ENCODE data around the gene MPRIP.
"Not testable (repeated sequence)": the region's sequence is repeated elsewhere in the genome, so short reads cannot be mapped to it uniquely, and the experiment has no call there.

Gene MPRIP

DNA sequence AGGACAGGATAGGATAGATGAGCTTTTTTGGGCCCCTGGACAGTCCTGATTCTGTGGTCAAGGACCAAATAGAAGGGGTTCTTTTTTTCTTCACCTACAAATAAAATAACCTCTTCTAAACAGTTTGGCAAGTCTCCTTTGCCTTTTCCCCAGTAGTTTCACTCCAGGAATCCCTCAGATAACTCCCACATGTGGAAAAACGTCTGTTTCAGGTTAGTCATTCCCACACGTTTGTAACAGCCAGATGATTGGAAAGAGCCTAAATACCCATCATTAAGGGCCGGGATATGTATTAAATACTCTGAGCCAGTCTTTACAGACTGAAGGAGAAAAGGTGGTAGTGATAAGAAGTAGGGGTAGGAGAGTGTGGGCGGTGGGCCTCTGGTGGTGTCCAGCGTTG is 105.6 kb downstream of the MPRIP start:
- DNase-seq (no peak), ATAC-seq (no peak)

DNA sequence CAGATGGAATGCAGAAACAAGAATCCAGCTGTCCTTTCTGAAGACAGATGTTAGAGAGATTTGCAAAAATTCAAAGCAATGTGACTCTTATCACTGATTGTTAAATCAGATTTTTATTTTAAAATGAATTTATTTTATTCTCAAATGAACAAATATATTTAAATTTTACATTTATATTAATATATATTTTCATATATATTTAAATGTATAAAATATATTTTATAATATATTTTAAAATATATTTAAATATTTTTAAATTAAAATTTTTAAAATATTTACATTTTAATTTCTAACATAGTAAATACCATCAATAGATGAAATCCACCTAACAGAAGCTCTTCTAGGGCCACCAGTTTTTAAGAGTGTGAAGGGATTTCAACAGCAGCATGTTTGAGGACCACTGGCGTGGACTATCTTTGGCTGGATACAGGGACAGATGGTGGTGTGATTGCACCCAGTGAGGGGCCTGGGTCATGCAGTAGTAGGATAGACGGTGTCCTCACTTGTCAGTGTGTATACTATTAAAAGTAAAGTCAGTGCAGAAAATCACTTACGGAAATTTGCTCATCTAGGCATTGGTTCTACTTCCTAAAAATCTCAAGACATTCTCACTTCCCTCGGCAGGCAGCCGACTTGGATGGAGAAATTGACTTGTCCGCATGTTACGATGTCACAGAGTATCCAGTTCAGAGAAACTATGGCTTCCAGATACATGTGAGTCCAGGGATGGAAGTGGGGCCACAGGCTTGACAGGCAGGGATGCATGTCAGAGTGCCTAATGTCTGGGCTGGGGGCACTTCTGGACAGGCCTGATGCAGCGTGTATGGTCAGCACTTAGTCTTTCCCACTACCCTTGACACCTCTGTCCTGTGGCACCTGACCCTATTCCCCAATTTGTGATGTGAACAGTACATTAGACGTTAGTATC is 107.5 kb downstream of the MPRIP start:
- DNase-seq: no peak
- ATAC-seq: no peak

DNA sequence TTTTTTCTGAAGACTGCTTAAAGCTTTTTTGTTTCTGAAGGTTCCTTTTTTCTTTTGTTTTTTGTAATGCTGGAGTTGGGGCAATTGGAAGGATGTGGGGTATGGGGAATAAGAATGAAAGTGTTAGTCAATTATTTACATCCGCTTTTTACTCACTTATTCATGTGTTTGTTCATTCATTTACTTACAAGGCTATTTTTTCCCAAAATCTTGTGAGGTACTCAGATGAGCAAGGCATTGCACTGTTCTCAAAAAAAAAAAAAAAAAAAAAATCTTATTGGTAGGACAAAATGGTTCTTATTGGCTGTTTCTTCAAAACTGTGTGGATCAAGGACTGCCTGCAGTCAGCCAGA is 108.2 kb downstream of the MPRIP start:
- DNase-seq: no peak
- ATAC-seq: no peak

DNA sequence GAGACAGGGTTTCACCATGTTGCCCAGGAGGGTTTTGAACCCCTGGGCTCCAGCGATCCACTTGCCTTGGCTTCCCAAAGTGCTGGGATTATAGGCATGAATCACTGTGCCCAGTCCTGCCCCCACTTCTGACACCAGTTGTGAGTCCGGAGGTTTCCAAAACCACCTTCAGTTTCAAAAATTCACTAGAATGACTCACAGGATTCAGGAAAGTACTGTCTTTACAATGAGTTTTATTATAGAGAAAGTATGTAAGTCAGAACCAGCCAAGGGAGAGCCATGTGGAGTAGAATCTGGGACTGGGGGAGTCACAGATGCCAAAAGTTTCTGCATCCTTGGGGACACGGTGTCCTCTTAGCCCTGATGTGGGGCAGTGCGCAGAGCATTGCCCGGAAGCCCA is 108.8 kb downstream of the MPRIP start:
- ATAC-seq: peak; percentile 33
- no peak for DNase-seq

DNA sequence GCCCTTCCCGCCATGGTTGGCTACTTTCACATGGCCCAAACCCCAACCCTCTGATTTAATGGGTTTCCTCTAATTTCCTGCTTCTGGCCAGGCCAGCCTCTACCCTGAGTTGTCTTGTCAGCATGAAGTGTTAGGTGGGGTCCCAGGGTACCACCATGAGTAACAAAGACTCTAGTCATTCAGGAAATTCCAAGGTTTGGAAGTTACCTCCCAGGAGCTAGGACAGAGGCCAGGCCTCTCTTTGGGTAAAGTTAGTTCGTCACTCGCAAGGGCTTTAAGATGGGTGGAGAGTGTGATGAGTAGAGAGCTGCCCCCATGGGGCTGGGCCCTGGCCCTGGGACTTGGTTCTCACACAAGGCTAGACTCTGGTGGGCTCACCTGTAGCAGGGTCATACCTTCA is 109.3 kb downstream of the MPRIP start:
- DNase-seq (no peak), ATAC-seq (peak; percentile 17)

DNA sequence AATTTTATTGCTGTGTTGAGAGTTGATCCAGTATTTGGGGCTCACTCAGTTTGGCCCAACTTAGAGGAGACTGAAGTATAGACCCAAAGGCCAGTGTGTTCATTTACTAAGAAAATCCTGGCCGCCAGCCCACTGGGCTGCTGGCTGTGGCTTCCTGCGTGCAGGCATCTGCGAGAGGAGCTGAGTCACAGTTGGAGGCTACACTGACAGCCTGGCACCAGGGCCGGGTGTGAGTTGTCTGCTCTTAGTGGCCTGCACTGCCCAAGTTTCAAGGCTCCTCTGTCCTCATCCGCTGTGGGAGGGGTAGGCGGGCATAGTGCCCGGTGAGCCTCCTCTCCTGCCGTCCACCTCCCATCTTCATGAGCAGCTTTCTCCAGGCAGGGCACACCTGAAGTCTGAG is 109.7 kb downstream of the MPRIP start:
- ATAC-seq: peak; percentile 63
- peak; percentile 26 for DNase-seq

DNA sequence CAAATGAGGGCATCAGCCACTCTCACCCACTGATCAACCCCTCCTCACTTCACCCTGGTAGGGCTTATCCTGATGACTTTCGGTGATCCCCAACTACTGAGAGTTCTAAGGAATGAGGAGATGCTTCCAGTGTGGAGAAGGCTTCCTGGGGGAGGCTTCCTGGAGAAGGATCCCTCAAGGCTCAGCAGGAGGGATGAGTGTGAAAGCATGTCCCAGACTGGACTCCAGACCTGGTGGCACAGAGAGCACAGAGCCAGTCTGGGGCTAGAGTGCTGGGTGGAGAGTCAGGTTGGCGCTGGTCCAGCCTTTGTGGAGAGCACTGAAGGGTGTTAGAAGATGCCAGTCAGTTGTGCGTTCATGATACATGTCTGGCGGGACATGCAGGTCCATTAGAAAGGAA is 110.1 kb downstream of the MPRIP start:
- no peak for DNase-seq
- no peak for ATAC-seq

DNA sequence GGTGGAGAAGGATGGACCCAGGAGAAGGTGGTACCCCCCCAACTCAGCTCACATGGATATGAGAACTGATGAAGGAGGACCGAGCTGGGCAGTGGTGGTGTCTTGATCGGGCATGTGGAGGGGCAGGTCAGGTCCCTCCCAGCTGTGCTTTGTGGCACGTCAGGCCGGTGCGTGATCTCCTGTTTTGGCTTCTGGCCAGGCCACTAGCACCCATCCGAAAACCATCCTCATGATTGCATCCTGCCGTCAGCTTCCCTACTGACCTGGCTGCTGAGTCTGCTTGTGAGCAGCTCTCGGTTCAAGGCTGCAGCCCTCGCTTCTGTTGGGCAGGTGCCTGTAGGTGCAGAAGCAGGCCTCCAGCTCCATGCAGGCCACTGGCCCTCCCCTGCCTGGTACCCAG is 110.8 kb downstream of the MPRIP start:
- no peak for DNase-seq
- ATAC-seq: no peak

DNA sequence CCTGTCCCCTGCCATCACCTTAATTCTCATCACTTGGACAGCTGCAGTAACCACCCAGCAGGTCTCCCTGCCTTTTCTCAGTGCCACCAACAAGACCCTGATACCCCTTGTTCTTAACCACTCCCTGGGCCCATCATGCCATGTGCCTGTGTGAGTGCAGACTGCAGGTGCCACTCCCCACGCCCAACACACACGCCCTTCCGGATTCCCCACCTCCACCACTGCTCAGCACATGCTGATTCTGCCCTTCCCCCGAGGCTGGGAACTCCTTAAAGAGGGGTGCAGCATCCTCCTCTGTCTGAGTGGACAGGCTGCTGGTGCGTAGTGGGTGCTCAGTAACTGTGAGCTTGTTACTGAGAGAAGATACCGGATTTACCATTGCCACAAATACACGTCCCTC is 111.5 kb downstream of the MPRIP start:
- ATAC-seq: no peak
- no peak for DNase-seq

DNA sequence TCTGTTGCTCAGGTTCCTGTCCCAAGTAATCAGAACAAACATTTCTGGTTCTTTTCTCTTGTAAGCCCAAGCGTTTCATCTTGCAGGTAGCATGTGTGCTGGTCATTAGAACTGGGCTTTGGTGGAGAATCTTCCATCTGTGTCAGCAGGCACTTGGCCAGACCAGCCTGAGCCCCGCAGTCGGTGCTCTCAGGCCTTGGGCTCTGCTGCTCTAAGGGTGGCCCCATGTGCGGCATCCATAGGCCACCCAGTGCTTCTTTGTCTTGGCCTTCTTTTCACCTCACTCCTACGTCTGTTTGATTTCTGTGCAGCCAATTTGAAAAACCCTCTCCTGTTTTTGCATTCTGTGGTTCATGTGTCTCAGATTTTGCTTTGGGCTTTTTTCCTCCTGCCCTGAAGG is 112.3 kb downstream of the MPRIP start:
- DNase-seq: no peak
- no peak for ATAC-seq

DNA sequence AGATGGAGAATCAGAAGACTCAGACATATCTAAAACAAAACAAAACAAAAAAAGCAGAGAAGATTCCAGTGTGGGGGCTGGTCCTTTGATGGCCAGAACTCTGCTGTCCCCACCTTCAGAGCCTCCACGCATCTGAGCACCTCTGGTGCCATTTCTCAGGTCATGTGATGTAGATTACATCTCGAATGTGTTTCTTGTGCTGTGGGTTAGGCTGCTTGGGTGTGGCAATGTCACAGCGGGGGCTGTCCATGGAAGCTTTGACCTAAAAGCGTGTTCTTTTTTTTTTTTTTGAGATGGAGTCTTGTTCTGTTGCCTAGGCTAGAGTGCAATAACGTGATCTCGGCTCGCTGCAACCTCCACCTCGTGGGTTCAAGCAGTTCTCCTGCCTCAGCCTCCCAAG is 112.7 kb downstream of the MPRIP start:
- DNase-seq: no peak
- ATAC-seq: no peak

DNA sequence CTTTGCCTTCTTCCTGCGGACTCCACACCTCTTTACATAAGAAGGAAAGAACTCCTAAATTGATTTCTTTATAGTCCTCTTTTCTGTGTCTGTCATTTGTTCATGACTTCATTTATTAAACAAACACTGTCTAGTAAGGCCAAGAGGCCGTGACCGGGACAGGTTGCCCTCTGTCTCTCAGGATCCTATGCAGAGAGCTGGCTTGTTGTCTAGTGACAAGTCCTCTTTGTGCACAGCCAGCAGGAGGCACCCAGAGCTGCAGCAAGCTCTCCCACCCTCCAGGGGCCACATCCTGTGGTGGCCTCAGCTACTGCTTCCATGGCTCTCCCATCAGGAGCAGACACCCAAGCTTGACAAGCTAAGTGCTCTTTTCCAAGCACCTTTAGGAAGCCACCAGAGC is 113.3 kb downstream of the MPRIP start:
- ATAC-seq (no peak), DNase-seq (no peak)

DNA sequence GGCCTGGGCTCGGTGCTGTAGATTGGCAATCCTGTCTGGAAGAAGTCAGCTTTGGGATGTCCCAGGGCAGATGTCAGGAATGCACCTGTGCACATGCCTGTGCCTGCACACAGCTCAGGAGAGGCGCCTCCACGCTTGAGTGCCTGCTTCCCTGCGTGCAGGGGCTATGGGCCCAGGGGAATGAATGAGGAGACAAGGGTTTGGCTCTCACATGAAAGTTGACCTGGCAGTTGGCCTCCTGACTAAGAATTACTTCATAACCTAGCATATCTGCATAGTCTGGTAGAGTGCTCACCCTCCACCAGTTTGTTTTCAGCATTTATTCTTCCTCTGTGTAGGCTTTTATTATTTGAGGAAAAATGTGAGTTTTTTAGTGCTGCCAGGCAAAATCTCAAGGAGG is 113.8 kb downstream of the MPRIP start:
- ATAC-seq (no peak), DNase-seq (no peak)

DNA sequence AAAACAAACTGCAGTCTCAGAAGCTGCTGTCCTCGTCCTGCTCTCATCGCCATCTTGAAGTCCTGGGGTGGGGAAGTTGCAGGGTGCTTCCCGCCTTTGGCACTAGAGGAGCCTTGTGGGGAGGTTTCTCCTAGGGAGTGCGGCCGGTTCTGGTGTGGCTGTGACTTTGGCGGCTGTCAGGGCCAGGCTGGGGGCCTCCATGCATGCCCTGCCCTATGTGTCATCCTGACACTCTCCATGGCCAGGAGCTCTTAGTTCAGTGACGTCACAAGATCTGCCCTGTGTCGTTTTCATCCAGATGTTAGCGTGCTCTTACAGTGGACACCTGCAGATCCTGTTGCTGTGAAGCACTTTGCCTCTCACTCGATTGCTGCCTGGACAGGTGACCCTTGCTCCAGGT is 114.3 kb downstream of the MPRIP start:
- ATAC-seq: no peak
- DNase-seq: no peak

DNA sequence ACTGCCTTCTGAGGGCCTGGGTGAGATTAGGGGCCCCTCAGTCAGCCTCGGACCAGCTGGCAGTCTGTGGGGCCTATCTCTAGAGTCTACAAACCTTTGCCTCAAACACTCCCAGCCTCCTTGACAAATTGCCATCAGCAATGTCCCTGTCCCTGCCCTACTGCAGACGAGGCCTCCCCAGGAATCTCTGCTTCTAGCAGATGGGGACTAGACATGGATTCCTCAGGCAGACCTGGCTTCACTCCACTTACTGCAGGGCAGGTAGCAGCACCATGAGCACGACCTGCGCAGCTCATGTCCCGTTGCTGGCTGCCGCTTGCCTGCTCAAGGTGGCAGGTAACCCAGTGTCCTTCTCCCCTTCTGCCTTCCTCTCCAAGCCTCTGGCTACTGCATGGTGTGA is 114.8 kb downstream of the MPRIP start:
- ATAC-seq (no peak), DNase-seq (no peak)

DNA sequence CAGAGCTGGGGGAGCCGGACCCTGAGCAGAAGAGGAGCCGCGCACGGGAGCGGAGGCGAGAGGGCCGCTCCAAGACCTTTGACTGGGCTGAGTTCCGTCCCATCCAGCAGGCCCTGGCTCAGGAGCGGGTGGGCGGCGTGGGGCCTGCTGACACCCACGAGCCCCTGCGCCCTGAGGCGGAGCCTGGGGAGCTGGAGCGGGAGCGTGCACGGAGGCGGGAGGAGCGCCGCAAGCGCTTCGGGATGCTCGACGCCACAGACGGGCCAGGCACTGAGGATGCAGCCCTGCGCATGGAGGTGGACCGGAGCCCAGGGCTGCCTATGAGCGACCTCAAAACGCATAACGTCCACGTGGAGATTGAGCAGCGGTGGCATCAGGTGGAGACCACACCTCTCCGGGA is 116.2 kb downstream of the MPRIP start:
- not testable (repeated sequence) for DNase-seq, ATAC-seq

DNA sequence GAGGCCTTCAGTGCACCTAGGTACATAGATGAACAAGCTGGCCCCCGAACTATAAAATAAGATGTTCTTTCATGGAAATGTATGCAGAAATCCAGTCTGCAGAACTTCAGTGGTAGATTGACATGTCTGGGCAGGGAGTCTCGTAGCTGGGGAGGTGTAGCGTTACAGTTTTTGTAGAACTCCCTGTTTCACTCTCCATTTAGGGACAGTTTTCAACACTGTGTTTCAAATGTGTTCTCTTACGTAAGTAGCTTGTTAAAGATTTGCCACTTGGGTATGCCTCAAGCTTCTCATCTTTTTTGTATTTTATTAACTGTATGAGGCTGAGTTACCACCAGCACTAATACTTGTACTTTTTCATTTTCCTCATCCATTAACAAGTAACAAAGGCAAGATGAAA is 117.3 kb downstream of the MPRIP start:
- no peak for DNase-seq

DNA sequence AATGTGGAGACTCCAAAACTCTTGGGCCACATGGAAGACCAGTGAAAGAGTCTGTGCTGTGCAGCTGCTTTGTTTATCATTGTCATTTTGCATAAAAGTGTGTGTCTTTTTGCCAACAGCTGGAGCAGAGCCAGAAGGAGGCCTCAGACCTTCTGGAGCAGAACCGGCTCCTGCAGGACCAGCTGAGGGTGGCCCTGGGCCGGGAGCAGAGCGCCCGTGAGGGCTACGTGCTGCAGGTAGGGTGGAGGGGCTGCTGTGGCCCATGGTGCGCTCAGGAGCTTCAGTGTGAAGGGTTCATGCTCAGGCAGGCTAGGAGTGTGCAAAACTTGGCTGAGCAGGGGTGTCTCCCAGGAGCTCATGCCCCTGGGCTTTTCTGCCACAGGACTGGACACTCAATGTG is 118.9 kb downstream of the MPRIP start:
- ATAC-seq (no peak), DNase-seq (no peak)

More for the DNA sequence above, 117.3 kb downstream of the MPRIP start:
- no peak for ATAC-seq

DNA sequence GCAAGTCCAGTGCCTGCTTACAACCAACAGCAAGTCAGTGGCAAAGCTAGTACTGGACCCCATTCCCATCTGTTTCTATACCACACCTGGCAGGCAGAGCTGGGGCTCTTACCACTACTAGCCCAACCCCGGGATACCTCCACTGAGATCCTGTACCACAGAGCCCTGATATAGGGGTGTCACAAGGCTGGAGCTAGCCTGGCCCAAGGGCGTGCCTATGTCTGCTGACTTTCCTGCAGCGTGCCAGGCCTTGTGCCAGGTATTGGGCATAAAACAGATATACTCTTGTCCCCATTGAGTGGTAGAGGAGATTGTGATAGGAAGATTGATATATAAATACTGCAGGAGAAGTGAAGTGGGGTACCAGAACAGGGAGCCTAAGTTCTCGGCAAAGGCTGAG is 119.5 kb downstream of the MPRIP start:
- DNase-seq: no peak
- no peak for ATAC-seq

DNA sequence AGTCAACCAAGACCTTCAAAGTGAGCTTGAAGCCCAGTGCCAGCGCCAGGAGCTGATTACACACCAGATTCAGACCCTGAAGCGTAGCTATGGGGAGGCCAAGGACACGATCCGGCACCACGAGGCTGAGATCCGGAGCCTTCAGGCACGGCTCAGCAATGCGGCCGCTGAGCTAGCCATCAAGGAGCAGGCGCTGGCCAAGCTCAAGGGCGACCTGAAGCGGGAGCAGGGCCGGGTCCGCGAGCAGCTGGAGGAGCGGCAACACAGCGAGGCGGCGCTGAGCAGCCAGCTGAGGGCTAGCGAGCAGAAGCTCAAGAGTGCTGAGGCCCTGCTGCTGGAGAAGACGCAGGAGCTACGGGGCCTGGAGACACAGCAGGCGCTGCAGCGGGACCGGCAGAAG is 121.9 kb downstream of the MPRIP start:
- ATAC-seq (no peak), DNase-seq (no peak)

DNA sequence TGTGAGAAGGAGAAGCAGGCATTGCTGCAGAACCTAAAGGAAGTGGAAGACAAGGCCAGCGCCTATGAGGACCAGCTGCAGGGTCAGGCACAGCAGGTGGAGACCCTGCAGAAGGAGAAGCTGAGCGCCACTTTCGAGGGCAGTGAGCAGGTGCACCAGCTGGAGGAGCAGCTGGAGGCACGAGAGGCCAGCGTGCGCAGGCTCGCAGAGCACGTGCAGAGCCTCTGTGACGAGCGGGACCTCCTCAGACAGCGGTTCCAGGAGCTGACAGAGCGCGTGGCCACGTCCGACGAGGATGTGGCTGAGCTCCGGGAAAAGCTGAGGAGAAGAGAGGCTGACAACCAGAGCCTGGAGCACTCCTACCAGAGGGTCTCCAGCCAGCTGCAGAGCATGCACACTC is 122.4 kb downstream of the MPRIP start:
- ATAC-seq (no peak), DNase-seq (no peak)

DNA sequence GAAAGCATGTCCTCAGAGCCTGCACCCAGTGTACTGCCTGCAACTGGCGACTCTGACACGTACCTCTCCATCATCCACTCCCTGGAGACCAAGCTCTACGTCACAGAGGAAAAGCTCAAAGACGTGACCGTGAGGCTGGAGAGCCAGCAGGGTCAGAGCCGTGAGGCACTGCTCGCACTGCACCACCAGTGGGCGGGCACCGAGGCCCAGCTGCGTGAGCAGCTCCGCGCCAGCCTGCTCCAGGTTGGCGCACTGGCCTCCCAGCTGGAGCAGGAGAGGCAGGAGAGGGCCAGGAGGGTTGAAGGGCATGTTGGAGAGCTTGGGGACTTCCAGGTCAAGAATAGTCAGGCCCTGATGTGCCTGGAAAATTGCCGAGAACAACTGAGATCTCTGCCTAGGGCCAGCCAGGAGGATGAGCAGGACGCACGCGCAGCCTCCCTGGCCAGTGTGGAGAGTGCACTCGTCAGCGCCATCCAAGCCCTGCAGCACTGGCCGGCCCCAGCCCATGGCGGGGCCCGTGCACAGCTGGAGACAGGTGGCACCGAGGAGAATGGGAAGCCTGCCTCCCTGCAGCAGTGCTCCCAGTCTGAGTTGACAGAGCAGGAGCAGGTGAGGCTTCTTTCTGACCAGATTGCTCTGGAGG is 123.5 kb downstream of the MPRIP start:
- DNase-seq (no peak), ATAC-seq (no peak)

DNA sequence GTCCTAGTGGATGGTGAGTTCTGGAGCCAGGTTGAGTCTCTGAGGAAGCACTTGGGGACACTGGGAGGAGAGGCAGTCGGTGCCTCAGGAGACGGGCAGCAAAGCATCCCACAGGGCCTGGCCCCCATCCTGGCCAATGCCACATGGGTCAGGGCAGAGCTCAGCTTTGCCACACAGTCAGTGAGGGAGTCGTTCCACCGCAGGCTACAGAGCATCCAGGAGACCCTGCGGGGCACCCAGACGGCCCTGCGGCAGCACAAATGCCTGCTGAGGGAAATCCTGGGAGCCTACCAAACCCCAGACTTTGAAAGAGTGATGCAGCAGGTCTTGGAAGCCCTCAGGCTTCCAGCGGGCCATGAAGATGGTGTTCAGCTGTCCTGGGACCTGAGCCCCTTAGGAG is 124.2 kb downstream of the MPRIP start:
- no peak for DNase-seq
- ATAC-seq: no peak

DNA sequence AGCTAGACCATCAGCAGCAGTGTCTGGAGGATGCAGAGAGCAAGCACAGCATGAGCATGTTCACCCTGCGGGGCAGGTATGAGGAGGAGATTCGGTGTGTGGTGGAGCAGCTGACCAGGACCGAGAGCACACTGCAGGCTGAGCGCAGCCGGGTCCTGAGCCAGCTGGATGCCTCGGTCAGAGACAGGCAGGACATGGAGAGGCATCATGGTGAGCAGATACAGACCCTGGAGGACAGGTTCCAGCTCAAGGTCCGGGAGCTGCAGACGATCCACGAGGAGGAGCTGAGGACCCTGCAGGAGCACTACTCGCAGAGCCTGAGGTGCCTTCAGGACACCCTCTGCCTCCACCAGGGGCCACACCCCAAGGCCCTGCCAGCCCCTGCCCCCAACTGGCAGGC is 125.1 kb downstream of the MPRIP start:
- ATAC-seq: no peak
- DNase-seq: no peak
